Ascending aorta (tissue), 2 donors: ENCODE measurements around the gene ANKRD29. TPM values are rescaled to one million over a fixed set of nuclear protein-coding genes. Genes with fewer than 3 reads are reported as not detected.
A peak's percentile ranks its signal among the peaks of the same experiment; 100 is the strongest.

Experiments
- DNase-seq, 2 donors: peaks; one replicate each; pipeline ENCODE4 v3.0.0-alpha.2; 2019; ENCODE audit warnings: low spot score in 2 of 2
- H3K27ac ChIP-seq, 2 donors: fragments of 200-600 bp; sonication (generic); one replicate each; pipeline ENCODE4 v1.5.1; 2016 to 2017; ENCODE audit warnings: mild to moderate bottlenecking in 1 of 2
- H3K27me3 ChIP-seq: fragments of 200-600 bp; sonication (generic); one replicate; pipeline ENCODE4 v1.5.1; 2017
- H3K36me3 ChIP-seq, 2 donors: fragments of 200-600 bp; sonication (generic); one replicate each; pipeline ENCODE4 v1.5.1; 2016
- H3K4me1 ChIP-seq, 2 donors: fragments of 200-600 bp; sonication (generic); one replicate each; pipeline ENCODE4 v1.5.1; 2016 to 2017; ENCODE audit warnings: mild to moderate bottlenecking in 1 of 2
- H3K4me3 ChIP-seq, 2 donors: fragments of 200-600 bp; sonication (generic); one replicate each; pipeline ENCODE4 v1.5.1; 2016 to 2017; ENCODE audit warnings: mild to moderate bottlenecking in 1 of 2
- H3K9me3 ChIP-seq, 2 donors: fragments of 200-600 bp; sonication (generic); one replicate each; pipeline ENCODE4 v1.5.1; 2016
- intact Hi-C: fragments of 100-400 bp; cut with DNase I; formaldehyde crosslinking; loops from one replicate; pipeline ENCODE4 v1.15.1; 2023
- total RNA-seq: library from RNA; depleted of rRNA; stranded (reverse); fragments of >200 nt; gene quantifications from one replicate; pipeline ENCODE4 v1.1.0, GENCODE V29; 2016
- TF ChIP-seq, protein P1 (sequence below), 3 experiments: fragments of 200-600 bp in 2 of 3; fragments of 450-650 bp in 1 of 3; sonication (generic) in 2 of 3; IDR thresholded peaks; one replicate each; pipeline ENCODE4 v1.5.1; 2016 to 2019; ENCODE audit warnings: antibody characterized with exemption in 3 of 3, mild to moderate bottlenecking in 1 of 3, moderate library complexity in 1 of 3

The ANKRD29 gene
- total RNA-seq, 1 donor from 2014 or later, result 118 TPM

DNA sequence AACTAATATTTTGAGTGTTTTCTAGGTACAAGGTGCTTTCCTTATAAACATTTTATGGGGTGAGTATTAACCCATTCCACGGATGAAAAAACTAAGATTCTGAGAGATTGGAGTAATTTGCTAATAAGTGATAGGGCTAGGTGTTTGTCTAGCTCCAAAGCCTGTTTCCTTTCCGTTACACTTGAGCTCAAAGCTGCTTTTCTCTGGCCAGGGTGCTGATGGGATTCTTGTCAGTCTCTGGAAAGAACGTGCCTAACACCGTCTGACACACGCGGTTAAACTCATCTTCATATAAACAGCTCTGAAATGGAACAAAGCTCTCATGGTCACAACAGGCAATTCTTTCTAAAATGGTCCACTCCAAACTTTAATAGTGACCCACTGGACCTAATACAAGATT, 2.0 kb upstream of the ANKRD29 start:
- Histone ChIP-seq H3K36me3 (no peaks in the 10 kb centered on the region), H3K27ac (no peak overlapping the region), H3K27me3 (no peaks in the 10 kb centered on the region), H3K4me3 (no peak overlapping the region), H3K9me3 (no peaks in the 10 kb centered on the region), H3K4me1 (peaks cover 0 to 4% of the 10 kb centered on the region in 2 donors)
- TF ChIP-seq, protein P1, sequence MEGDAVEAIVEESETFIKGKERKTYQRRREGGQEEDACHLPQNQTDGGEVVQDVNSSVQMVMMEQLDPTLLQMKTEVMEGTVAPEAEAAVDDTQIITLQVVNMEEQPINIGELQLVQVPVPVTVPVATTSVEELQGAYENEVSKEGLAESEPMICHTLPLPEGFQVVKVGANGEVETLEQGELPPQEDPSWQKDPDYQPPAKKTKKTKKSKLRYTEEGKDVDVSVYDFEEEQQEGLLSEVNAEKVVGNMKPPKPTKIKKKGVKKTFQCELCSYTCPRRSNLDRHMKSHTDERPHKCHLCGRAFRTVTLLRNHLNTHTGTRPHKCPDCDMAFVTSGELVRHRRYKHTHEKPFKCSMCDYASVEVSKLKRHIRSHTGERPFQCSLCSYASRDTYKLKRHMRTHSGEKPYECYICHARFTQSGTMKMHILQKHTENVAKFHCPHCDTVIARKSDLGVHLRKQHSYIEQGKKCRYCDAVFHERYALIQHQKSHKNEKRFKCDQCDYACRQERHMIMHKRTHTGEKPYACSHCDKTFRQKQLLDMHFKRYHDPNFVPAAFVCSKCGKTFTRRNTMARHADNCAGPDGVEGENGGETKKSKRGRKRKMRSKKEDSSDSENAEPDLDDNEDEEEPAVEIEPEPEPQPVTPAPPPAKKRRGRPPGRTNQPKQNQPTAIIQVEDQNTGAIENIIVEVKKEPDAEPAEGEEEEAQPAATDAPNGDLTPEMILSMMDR (IDR thresholded peaks at IDR 0.05), result no peak
- no peak for DNase-seq
- intact Hi-C loops, result no loop called here

DNA sequence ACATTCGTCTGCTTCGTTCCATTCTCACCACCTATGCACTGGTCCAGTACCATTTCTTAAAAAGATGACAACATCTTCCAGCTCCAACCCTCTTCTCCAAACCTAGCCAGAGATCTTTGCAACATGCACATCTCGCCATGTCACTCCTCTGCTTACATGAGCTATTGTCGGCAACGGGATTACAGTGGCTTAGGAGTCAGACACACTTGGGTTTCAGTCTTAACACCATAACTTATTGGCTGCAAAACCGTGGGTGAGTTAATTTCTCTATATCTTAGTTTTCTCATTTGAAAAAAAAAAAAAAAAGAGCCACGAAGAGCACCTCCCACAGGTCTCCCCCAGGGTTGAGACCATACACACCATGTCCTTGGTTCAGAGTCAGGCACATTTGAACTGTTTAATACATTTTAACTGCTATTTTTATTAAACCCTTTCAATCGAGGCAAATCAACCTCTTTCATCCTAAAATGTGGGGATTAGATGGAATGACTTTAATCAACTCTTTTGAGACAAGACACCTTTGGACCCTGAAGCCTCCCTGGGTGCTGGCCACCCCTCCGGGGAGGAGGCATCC, 889 bp downstream of the ANKRD29 start:
- peak overlapping the region; percentile 58 to 81 for H3K4me3 ChIP-seq
- TF ChIP-seq, protein P1 (IDR thresholded peaks at IDR 0.05), result no peak
- no peak overlapping the region for H3K27ac ChIP-seq
- H3K4me1 ChIP-seq, result peaks cover 0 to 4% of the 10 kb centered on the region in 2 donors
- H3K9me3 ChIP-seq, result no peaks in the 10 kb centered on the region
- H3K36me3 ChIP-seq, result no peaks in the 10 kb centered on the region
- intact Hi-C loops, result no loop called here
- no peaks in the 10 kb centered on the region for H3K27me3 ChIP-seq
- DNase-seq, result no peak

DNA sequence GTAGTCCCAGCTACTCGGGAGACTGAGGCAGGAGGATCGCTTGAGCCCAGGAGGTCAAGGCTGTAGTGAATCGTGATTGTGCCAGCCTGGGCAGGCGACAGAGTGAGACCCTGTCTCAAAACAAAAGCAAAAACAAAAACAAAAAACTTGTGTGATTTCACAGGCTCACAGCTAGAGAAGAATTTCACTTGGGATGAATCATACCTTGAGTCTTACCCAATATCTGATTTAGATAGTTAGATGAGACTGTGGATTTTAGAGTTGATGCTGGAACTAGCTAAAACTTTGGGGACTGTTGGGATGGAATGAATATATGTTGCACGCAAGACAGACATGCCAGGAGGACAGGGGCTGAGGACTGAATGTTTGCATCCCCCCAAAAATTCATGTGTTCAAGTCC, 4.4 kb downstream of the ANKRD29 start:
- intact Hi-C loops, result no loop called here
- TF ChIP-seq, protein P1 (IDR thresholded peaks at IDR 0.05), result no peak

DNA sequence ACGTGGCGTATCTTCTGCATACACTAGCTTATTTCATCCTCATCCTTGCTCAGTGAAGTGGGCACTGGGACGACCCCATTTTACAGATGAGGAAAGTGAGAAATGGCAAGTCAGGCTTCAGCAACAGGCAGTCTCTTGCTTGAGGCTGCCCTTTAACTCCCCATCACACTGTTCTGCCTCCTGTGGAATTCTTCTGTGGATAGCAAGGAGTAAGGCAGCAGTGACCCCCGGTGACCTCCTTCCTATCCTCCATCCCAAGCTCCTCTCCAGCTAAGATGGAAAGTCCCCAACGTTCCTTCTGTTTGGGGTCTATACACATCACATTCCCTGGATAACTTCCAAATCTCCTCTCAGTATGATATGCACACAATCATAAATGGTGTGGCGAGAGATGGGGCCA, 10.5 kb downstream of the ANKRD29 start:
- no peaks in the 10 kb centered on the region for H3K36me3 ChIP-seq
- no peaks in the 10 kb centered on the region for H3K4me1 ChIP-seq
- DNase-seq, result no peak
- TF ChIP-seq, protein P1 (IDR thresholded peaks at IDR 0.05), result no peak
- H3K9me3 ChIP-seq, result no peaks in the 10 kb centered on the region
- H3K27me3 ChIP-seq, result no peaks in the 10 kb centered on the region
- intact Hi-C loops, result no loop called here
- no peak overlapping the region for H3K4me3 ChIP-seq
- no peak overlapping the region for H3K27ac ChIP-seq

More for the DNA sequence above, 4.4 kb downstream of the ANKRD29 start:
- DNase-seq, result no peak
- Histone ChIP-seq H3K27ac (no peak overlapping the region), H3K9me3 (no peaks in the 10 kb centered on the region), H3K36me3 (no peaks in the 10 kb centered on the region), H3K27me3 (no peaks in the 10 kb centered on the region), H3K4me1 (peaks cover 0 to 4% of the 10 kb centered on the region in 2 donors), H3K4me3 (no peak overlapping the region)

DNA sequence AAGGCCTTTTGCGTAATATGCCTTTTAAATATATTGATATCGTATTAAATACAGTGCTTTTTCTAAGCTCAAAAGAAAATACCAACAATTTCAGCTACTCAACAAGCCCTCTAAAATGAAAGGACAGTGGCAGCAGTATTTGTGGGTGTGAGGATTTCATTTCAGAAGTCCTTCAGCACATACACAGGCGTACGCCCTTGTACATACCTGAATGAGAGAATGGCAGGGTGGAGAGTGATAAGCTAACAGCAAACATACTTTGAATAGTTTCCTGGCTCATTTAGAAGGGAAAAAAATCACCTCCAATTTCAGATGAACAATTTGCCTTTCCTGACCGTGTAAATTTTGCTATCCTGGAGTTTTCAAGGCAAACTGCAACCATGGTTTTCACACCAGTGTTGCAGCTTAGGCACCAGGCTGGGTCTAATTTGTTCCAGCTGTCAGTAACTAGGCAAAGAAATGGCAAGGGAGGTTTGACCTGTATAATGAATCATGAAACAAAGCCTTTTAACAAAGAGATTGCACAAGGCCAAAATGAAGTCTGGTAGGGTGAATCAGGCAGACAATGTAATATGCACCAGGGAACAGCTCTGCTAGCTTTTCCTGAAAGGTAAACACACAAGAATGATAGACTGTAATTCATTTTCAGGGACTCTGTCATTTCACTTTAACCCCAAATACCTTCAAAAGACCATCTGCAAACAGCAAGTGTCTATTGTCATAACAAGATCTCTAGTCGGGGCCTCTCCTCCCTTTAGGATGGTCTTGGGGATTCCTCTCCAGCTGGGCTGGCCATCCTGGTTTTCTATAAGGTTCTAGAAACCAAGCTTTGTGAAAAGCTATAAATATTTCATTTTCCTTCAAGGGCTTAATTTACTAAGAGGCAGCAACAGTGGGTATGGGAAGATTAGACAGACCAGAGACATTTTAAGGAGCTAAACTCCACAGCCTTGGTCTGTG, 11.5 kb downstream of the ANKRD29 start:
- H3K4me3 ChIP-seq, result no peak overlapping the region
- H3K36me3 ChIP-seq, result no peaks in the 10 kb centered on the region
- intact Hi-C loops, result no loop called here
- no peak for DNase-seq
- H3K27me3 ChIP-seq, result no peaks in the 10 kb centered on the region
- no peaks in the 10 kb centered on the region for H3K4me1 ChIP-seq
- no peak overlapping the region for H3K27ac ChIP-seq
- TF ChIP-seq, protein P1 (IDR thresholded peaks at IDR 0.05), result no peak
- H3K9me3 ChIP-seq, result no peaks in the 10 kb centered on the region
